Measurements from ENCODE around the gene ACOT9. TPM values are rescaled to one million over a fixed set of nuclear protein-coding genes. Genes with fewer than 3 reads are reported as not detected.
"Not testable (repeated sequence)": the region's sequence is repeated elsewhere in the genome, so short reads cannot be mapped to it uniquely, and the experiment has no call there.

ACOT9 gene
- total RNA-seq, 2 experiments from 2014 or later: 46.8 to 49.7 TPM

GRCh38 chrX:23782863-23783588 is 40.0 kb upstream of the ACOT9 start, which contains the start of gene SAT1:
Gene SAT1 (plus strand): TSS chrX:23783173. CDS start chrX:23783352, 179 bp downstream.
- Mint-ChIP-seq H3K27me3 (ENCODE audit: low read depth) (no peaks in the 10 kb centered on the region), H3K9me3 (no peaks in the 10 kb centered on the region), H3K4me3 (peak within 1 kb of the TSS; percentile 84), H3K36me3 (ENCODE audit: low read depth) (peaks cover 34% of the 10 kb centered on the region), H3K27ac (peak within 1 kb of the TSS; percentile 95), H3K4me1 (ENCODE audit: low read depth) (peaks cover 29% of the 10 kb centered on the region)
- peak; percentile 96 for DNase-seq
- intact Hi-C loops (cut with micrococcal nuclease): loop anchor here (1.0 to 5.0 kb wide), 11 partner anchors 46 to 1856 kb away; partner anchors contain the start of gene APOO
- CTCF ChIA-PET: interaction anchor here (0.7 to 4.9 kb wide), 10 partner anchors 9 to 271 kb away, joined by 3 to 58 read pairs (median 3); no protein-coding TSS in a partner anchor

GRCh38 chrX:23782455-23782854 is 39.4 kb upstream of the ACOT9 start:
- intact Hi-C loops (cut with micrococcal nuclease): loop anchor here (1.0 to 5.0 kb wide), 6 partner anchors 45 to 1855 kb away; partner anchors contain the start of gene APOO
- CTCF ChIA-PET: interaction anchor here (0.8 to 4.9 kb wide), 8 partner anchors 9 to 271 kb away, joined by 3 to 58 read pairs (median 4); no protein-coding TSS in a partner anchor
- DNase-seq: no peak
- H3K9me3 Mint-ChIP-seq: no peaks in the 10 kb centered on the region
- no peaks in the 10 kb centered on the region for H3K27me3 Mint-ChIP-seq (ENCODE audit: low read depth)
- peak overlapping the region; percentile 95 for H3K27ac Mint-ChIP-seq
- H3K36me3 Mint-ChIP-seq (ENCODE audit: low read depth): peaks cover 34% of the 10 kb centered on the region
- H3K4me1 Mint-ChIP-seq (ENCODE audit: low read depth): peaks cover 29% of the 10 kb centered on the region
- H3K4me3 Mint-ChIP-seq: peak overlapping the region; percentile 84

GRCh38 chrX:23779025-23779424 is 35.9 kb upstream of the ACOT9 start:
- Mint-ChIP-seq H3K4me1 (ENCODE audit: low read depth) (peaks cover 14% of the 10 kb centered on the region), H3K9me3 (no peaks in the 10 kb centered on the region), H3K36me3 (ENCODE audit: low read depth) (peaks cover 9% of the 10 kb centered on the region), H3K27me3 (ENCODE audit: low read depth) (no peaks in the 10 kb centered on the region), H3K27ac (no peak overlapping the region), H3K4me3 (no peak overlapping the region)
- no peak for DNase-seq
- CTCF ChIA-PET: interaction anchor here (0.7 to 0.9 kb wide), 2 partner anchors 36 to 50 kb away, joined by 3 read pairs; partner anchors contain the start of gene ACOT9
- intact Hi-C loops (cut with micrococcal nuclease): no loop called here

- Mint-ChIP-seq H3K36me3 (ENCODE audit: low read depth) (no peaks in the 10 kb centered on the region), H3K4me3 (no peak overlapping the region), H3K27me3 (ENCODE audit: low read depth) (no peaks in the 10 kb centered on the region), H3K4me1 (ENCODE audit: low read depth) (peaks cover 19% of the 10 kb centered on the region), H3K9me3 (no peaks in the 10 kb centered on the region), H3K27ac (no peak overlapping the region)
- DNase-seq: no peak
- intact Hi-C loops (cut with micrococcal nuclease): no loop called here
- CTCF ChIA-PET: interaction anchor here (1.3 kb wide), 1 partner anchor 125 kb away, joined by 5 read pairs; no protein-coding TSS in a partner anchor
These were observed 33.3 kb upstream of the ACOT9 start for GRCh38 chrX:23776363-23776762.

- Mint-ChIP-seq H3K4me3 (no peak overlapping the region), H3K4me1 (ENCODE audit: low read depth) (peaks cover 18% of the 10 kb centered on the region), H3K27me3 (ENCODE audit: low read depth) (no peaks in the 10 kb centered on the region), H3K27ac (peak overlapping the region; percentile 92), H3K36me3 (ENCODE audit: low read depth) (no peaks in the 10 kb centered on the region), H3K9me3 (no peaks in the 10 kb centered on the region)
- CTCF ChIA-PET: interaction anchor here (1.6 kb wide), 1 partner anchor 9 kb away, joined by 3 read pairs; no protein-coding TSS in a partner anchor
- intact Hi-C loops (cut with micrococcal nuclease): loop anchor here (1.0 to 2.0 kb wide), 4 partner anchors 8 to 111 kb away; no protein-coding TSS in a partner anchor
- peak; percentile 67 for DNase-seq
These were observed 30.6 kb upstream of the ACOT9 start for GRCh38 chrX:23773601-23774175.

- H3K9me3 Mint-ChIP-seq; H3K27me3 Mint-ChIP-seq (ENCODE audit: low read depth); H3K4me3 Mint-ChIP-seq; DNase-seq; H3K27ac Mint-ChIP-seq; intact Hi-C loops (cut with micrococcal nuclease); H3K36me3 Mint-ChIP-seq (ENCODE audit: low read depth): not testable (repeated sequence)
- CTCF ChIA-PET: interaction anchor here (0.6 kb wide), 1 partner anchor 221 kb away, joined by 3 read pairs; no protein-coding TSS in a partner anchor
- H3K4me1 Mint-ChIP-seq (ENCODE audit: low read depth): peaks cover 18% of the 10 kb centered on the region
These were observed 28.0 kb upstream of the ACOT9 start for GRCh38 chrX:23771086-23771485.

GRCh38 chrX:23770142-23770541 is 27.1 kb upstream of the ACOT9 start:
- Mint-ChIP-seq H3K27ac (no peak overlapping the region), H3K27me3 (ENCODE audit: low read depth) (no peaks in the 10 kb centered on the region), H3K36me3 (ENCODE audit: low read depth) (no peaks in the 10 kb centered on the region), H3K4me3 (no peak overlapping the region), H3K9me3 (no peaks in the 10 kb centered on the region), H3K4me1 (ENCODE audit: low read depth) (peaks cover 18% of the 10 kb centered on the region)
- DNase-seq: no peak
- intact Hi-C loops (cut with micrococcal nuclease): no loop called here
- CTCF ChIA-PET: interaction anchor here (0.9 kb wide), 1 partner anchor 13 kb away, joined by 3 read pairs; no protein-coding TSS in a partner anchor

GRCh38 chrX:23766650-23767551 is 23.8 kb upstream of the ACOT9 start:
- no peak overlapping the region for H3K27ac Mint-ChIP-seq
- CTCF ChIA-PET: no interaction called here
- DNase-seq: no peak
- peak overlapping the region; percentile 38 for H3K4me3 Mint-ChIP-seq
- intact Hi-C loops (cut with micrococcal nuclease): no loop called here
- H3K9me3 Mint-ChIP-seq: peaks cover 1% of the 10 kb centered on the region
- H3K27me3 Mint-ChIP-seq (ENCODE audit: low read depth): no peaks in the 10 kb centered on the region
- no peaks in the 10 kb centered on the region for H3K36me3 Mint-ChIP-seq (ENCODE audit: low read depth)
- peaks cover 5% of the 10 kb centered on the region for H3K4me1 Mint-ChIP-seq (ENCODE audit: low read depth)

GRCh38 chrX:23765868-23766267 is 22.8 kb upstream of the ACOT9 start:
- DNase-seq: no peak
- Mint-ChIP-seq H3K36me3 (ENCODE audit: low read depth) (no peaks in the 10 kb centered on the region), H3K27ac (no peak overlapping the region), H3K27me3 (ENCODE audit: low read depth) (no peaks in the 10 kb centered on the region), H3K9me3 (peaks cover 1% of the 10 kb centered on the region), H3K4me1 (ENCODE audit: low read depth) (peaks cover 5% of the 10 kb centered on the region), H3K4me3 (no peak overlapping the region)
- CTCF ChIA-PET: no interaction called here
- intact Hi-C loops (cut with micrococcal nuclease): no loop called here

GRCh38 chrX:23765449-23765848 is 22.4 kb upstream of the ACOT9 start:
- CTCF ChIA-PET: interaction anchor here (1.1 kb wide), 1 partner anchor 10 kb away, joined by 3 read pairs; no protein-coding TSS in a partner anchor
- no peak for DNase-seq
- Mint-ChIP-seq H3K27ac (no peak overlapping the region), H3K9me3 (peaks cover 1% of the 10 kb centered on the region), H3K36me3 (ENCODE audit: low read depth) (no peaks in the 10 kb centered on the region), H3K4me1 (ENCODE audit: low read depth) (peaks cover 5% of the 10 kb centered on the region), H3K4me3 (no peak overlapping the region), H3K27me3 (ENCODE audit: low read depth) (no peaks in the 10 kb centered on the region)
- intact Hi-C loops (cut with micrococcal nuclease): no loop called here

GRCh38 chrX:23764188-23764984 is 21.3 kb upstream of the ACOT9 start:
- Mint-ChIP-seq H3K4me3 (no peak overlapping the region), H3K27me3 (ENCODE audit: low read depth) (no peaks in the 10 kb centered on the region), H3K9me3 (peaks cover 1% of the 10 kb centered on the region), H3K36me3 (ENCODE audit: low read depth) (no peaks in the 10 kb centered on the region), H3K27ac (no peak overlapping the region), H3K4me1 (ENCODE audit: low read depth) (no peaks in the 10 kb centered on the region)
- intact Hi-C loops (cut with micrococcal nuclease): no loop called here
- CTCF ChIA-PET: interaction anchor here (1.1 kb wide), 1 partner anchor 9 kb away, joined by 3 read pairs; no protein-coding TSS in a partner anchor
- no peak for DNase-seq
